ENCODE data around the gene DCC.

- TF ChIP-seq CTCF (IDR thresholded peaks at IDR 0.05) (no peak), POLR2A (IDR thresholded peaks at IDR 0.05) (no peak)
These were observed 504.3 kb downstream of the DCC start for GRCh38 chr18:52844323-52844722.

Measured in testis (tissue), 2 donors.